HG03060 (cell line): Measurements from ENCODE around the gene ZBTB7C.

Source experiments
- ATAC-seq: cut with Tn5 transposase; IDR thresholded peaks from one replicate; pipeline ENCODE4 v1.9.1; 2021; ENCODE audit warnings: low read depth, moderate number of reproducible peaks; ENCODE audit not compliant: unreplicated experiment

ZBTB7C gene

DNA sequence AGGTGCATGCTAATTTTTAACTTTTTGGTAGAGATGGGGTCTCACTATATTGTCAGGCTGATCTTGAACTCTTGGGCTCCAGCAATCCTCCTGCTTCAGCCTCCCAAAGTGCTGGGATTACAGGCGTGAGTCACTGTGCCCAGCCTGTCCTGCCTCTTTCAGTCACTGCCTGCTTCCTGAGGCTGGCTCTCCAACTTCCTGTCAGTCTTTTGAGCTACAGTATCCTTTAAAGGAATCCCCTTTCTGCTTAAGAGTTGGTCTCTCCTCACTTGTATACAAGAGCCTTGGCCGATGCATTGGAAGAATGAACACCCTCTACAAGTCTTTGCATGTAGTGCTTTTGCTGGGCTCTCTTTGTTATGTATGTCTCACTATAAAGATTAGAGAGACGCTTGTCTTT is 390.3 kb downstream of the ZBTB7C start:
- no peak for ATAC-seq

DNA sequence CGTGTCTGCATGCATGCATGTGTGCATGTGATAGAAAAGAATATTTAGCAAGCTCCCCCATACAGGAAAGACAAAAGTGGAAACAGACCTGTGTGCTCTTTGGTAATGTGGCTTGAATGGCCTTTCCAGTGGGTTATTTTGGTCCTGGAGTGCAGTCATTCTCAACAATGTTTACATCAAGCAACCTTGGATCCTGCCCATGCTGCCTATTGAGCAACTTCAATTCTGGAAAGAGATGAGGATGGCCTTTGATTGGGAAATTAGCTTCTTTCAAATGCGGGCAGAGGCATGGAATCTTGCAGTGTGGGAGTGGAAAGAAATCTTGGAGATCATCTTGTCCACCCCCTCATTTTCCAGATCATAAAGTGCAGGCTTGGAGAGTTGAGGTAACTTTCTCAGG is 391.5 kb downstream of the ZBTB7C start:
- no peak for ATAC-seq

DNA sequence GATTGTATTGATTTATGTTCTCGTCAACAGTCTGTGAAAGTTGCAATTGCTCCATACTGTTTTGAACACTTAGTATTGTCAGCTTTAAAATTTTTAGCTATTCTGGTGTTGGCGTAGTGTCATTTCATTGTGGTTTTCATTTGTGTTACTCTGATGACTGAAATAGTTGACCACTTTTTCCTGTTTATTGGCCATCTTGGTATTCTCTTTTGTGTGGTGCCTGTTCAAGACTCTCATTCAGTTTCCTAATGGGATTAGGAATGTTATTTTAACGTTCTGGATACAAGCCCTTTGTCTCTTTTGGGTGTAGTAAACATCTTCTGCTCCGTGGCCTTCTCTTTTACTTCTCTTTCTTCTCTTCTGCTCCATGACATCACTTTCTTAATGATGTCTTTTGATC is 396.0 kb downstream of the ZBTB7C start:
- ATAC-seq = no peak

DNA sequence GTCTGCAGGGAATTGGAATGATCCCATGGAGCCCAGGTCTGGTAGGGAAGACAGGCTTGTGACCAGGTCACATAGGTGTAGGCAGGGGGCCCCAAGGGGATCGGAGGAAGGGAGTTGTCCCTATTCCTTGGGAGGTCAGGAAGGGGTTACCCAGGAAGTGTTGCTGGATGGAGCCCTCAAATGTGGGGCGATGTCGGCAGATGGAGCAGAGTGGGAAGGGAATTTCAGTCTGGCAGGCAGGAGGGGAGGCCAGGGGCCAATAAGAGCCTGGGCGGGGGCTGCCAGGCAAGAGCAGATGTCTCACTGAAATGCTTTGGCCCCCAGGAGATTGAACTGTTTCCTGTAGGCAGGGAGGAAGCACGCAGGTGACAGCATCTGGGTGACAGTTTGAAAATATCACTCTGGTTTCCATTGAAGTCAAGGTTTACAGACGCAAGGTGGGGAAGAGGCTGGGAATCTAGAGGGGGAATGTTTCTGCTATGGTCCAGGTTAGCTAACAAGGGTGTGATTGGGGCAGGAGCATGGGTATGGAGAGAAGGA is 397.2 kb downstream of the ZBTB7C start:
- ATAC-seq = no peak

DNA sequence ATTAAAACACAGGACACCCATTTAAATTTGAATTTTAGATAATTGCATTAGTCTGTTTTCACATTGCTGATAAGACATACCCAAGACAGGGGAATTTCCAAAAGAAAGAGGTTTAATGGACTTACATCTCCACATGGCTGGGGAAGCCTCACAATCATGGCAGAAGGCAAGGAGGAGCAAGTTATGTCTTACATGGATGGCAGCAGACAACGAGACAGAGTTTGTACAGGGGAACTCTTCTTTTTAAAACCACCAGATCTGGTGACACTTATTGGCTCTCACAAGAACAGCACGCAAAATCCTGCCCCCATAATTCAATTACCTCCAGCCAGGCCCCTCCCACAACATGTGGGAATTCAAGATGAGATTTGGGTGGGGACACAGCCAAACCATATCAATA is 398.9 kb downstream of the ZBTB7C start:
- no peak for ATAC-seq

DNA sequence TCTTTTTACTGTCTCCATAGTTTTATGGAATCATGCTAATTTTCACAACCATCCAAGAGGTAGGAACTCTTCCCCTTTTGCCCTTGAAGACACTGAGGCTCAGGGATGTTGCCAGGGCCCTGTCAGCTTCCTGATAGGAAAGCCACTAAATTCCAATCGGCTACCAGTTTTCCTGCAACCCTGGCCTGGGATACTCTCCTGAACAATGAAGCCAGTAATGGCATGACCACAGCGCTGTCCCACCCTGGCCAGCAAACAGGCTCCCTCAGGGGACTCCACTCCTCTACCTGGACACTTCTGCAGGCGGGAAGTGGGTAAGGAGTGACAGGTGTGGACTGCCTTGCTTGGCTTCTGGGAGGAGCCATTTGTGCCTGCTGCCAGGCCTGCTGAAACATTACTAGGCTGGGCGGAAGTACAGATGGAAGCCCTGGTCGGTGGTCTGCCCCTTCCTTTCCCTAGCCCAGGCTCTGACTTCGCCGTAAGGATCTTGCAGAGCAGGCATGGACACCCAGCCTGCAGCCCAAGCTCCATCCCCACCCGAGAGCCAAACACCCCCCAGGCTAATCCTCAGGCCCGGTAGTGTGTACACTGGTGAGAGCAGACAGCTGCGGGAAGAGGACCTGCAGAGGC is 400.0 kb downstream of the ZBTB7C start:
- ATAC-seq = no peak

DNA sequence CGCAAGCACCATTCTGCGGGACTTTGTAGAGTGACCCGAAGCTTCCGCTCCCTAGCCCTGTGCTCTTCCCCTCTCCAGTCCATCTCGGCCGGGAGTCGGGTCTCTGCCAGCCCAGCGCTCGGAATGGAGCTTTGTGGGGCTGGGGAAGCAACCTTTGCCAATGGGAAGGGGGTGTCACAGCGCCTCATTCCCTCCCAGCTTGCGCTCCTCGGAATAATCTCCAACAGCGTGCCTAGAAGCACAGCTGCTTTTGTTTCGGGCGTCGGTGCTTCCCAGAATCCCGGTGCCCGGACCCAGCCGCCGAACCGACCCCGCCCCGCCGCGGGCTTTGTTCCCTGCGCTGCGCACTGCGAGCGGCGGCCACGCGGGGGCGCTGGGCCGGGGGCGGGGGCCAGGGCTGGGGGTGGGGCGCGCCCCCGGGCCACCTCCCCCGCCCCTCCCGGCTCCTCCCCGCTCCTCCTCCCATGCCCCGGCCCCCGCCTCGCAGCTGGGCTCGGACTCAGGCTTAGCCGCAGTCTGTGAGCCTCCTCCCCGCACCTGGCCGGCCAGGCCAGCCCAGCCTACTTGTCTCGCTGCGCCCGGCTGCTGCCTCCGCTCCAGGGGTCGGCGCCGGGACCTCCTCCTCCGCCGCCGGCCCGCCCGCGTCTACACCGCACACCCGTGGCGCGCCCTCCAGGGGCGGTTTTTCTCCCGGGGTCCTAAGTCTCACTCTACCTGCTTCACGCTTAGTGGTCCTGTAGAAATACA is 401.1 kb downstream of the ZBTB7C start:
- no peak for ATAC-seq

DNA sequence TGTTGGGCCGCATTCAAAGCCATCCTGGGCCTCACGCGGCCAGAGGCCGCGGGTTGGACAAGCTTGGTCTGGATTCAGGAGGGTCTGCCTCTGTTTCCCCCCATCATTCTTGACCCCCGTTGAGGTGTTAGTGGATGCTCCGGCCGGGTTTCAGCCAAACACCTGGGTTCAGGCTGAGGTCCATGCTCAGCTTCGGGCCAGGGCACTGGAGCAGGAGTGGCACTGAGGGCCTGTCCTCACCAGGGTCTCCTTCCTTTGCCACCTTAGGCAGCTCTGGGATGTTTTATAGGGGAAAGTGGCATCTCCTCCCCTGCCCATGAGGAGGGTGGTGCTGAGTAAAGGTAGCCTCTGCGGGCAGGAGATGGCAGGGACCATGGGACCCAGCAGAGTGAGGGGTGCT is 401.8 kb downstream of the ZBTB7C start:
- no peak for ATAC-seq

DNA sequence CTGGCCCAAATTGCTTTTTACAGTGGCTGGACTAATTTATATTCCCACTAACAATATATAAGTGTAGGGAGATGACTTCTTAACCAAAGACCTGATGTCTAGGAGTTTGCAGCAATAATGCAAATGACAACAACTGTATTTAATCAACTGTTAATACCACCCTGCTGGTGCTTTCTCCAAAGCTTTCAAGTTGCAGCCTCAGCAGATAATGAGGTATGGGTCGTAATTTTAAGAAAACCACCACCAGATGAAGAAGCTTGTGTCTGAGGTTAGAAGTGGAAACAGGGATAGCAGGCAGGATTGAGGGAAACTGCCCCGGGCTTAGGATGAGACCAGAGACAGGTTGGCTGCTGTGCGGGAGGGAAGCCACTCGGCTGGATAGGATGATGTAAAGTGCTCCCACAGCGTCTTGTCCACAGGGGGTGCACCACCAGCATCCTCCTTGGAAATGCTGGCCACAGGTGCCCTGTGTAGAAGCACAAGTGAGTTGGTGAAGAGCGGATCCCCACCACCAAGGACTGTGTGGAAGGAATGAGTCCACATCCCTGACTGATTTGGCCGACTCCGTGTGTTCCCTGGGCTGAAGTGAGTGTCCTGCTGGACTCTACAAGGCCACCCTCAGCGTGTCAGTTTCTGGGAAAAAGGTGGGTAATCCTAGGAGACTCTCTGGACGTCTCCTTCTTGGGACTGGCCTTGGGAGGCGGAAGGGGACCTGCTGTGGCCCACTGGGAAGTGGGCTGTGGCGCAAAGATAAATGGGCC is 402.6 kb downstream of the ZBTB7C start:
- no peak for ATAC-seq

DNA sequence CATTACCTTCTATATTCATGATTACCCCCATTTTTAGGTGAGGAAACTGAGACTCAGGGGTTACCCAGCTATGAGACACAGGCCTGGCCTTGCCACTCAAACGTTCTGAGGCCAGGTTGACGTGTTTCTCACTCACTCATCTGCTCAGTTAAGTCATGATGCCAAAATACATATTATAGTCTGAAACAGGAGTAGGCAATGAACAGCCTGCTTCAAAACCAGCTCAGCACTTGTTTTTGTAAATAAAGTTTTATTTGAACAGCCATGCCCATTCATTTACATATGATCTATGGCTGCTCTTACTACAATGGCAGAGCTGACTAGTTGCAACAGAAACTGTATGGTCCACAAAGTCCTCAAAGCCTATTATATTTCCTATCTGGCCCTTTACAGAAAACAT is 404.6 kb downstream of the ZBTB7C start:
- ATAC-seq = no peak

DNA sequence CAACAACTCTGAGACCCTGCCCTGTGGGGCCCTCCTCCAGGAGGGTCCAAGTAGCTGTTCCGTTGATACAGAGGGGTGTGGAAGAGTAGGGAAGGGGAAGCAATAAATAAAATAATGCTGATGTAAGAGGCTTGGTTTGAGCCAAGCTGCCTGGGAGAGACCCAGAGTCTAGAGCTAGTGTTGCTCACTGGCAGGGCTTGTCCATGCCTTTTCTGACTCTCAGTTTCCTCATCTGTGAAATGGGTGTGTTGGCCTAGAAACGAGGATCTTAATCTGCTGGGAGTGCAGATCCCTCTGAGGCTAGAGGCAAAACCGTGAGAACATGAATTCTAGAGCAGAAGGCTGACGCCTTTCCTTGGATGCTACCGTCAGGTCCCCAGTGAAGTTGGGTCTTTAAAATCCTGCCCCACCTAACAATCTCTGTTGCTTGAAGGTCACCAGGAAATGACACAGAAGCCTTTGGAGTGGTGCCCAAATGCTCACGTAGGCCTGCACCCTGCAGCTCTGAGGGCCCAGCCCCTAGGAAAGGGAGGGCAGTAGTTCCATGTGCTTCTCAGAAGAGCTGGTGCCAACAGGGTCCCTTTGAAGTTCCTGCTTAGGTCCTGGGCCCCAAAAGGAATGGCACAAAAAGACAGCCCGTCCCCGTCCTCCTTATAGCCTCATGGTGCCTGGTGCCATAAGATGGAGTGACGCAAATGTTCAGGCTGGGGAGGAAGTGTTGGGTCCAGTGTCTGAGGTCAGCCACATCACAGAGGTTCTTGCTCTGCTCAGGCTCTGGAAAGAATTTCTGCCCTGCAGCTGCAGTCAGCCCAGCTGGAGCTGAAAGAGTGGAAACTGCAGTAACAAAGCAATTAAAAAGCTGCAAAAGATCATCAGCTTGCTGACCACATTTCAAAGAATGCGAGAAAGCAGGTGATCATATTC is 405.5 kb downstream of the ZBTB7C start:
- no peak for ATAC-seq

DNA sequence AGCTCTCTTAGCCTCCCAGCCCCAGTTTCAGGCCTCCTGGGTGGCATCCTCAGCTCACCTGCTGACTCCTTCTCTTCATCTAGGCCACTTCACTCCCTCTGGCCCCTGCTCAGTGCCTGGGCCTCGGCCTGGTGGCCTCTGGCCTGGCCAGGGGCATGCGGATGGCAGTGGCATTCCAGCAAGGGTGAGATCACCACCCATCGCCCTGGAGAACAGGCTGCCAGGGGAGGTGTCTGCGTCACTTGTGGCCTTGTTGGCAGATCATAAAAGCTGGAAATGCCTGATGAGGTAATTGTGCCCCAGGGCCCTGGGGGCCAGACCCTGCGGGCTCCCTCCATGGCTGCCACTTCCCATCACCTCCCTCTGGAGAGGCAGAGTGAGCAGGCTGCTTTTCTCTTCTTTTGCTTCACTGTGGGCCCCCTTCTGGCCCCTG is 406.2 kb downstream of the ZBTB7C start:
- no peak for ATAC-seq

DNA sequence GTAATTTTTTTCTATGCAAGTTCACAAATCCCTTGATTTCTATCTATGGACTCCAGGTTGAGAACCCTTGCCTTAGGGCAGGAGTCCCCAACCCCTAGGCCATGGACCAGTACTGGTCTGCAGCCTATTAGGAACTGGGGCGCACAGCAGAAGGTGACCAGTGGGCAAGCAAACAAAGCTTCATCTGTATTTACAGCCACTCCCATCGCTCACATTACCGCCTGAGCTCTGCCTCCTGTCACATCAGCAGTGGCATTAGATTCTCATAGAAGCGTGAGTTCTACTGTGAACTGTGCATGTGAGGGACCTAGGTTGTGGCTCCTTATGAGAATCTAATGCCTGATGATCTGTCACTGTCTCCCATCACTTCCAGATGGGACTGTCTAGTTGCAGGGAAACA is 408.5 kb downstream of the ZBTB7C start:
- no peak for ATAC-seq

DNA sequence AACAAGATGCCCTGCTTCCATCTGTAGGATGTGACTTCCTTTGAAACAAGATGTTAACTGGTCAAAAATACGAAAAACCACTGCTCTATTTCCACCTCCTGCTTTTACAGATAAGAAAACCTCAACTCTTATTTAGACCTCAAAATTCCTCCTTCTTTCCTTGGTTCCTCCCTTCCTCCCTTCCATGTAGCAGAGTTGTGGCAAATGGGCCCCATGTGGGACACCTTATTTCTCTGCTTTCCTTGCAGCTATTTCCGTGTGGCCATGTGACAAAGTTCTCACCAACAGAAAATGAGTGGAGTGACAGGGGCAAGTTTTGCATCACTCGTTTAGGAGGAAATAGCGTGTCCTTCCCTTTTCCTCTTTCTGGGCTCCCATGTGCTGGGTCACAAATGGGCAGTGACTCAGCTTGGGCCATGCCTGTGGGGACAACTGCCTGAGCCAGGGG is 409.4 kb downstream of the ZBTB7C start:
- ATAC-seq = no peak

DNA sequence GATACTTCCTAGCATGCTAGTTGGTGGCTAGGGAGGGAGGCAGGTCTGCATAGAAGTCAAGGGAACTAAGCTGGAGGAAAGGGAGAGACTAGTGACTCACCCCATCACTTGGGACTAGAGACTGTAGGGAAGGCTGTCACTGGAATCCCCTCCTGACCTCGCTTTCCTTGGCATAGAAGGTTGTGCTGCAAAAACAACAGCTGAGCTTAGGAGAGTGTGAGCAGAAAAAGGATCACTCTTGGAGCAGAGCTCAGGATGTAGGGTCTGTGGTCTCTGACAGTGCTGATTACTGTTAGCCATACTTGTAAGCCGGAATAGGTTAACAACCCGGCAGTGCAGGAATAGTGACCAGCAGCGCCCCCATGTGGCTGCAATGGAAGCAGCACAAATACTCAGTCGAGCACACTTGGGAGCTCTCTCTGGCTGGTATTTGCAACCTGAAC is 411.8 kb downstream of the ZBTB7C start:
- ATAC-seq = no peak

DNA sequence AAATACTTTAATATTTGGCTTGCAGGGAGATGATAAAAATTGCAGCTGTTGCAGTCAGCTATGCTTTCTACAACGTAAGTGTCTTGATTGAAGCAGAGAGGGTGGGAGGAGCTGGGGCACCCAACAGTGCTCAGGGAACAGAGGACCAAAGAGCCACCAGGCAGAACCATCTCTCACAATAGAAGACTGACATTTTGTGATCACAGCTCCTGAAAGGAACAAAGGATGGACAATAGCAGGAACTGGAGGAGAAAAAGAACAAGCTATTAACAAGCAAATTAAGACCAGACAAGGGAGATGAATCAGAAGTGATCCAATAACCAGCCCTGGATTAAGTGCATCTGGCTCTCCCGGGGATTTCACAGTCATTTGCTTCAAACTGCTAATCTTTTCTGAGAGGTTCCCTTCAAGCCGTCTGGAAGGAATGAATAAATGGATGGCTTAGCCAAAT is 413.1 kb downstream of the ZBTB7C start:
- ATAC-seq = no peak

DNA sequence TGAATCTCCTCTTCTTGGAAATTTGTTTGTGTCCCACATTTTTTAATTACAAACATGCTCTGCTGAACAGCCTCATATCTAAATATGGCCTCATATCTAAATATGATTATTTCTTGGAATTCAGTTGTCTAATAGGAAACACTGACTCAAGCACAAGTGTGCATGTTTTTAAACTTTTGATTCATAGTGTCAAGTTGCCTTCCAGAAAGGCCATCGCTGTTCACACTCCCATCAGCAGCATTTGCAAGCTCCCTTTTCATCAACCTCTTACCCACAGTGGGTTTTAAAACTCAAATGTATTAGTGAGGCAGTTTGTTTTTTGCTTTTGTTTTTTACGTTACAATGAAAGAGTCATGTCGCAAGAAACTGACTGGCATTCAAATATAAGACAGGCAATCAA is 413.5 kb downstream of the ZBTB7C start:
- ATAC-seq = no peak

DNA sequence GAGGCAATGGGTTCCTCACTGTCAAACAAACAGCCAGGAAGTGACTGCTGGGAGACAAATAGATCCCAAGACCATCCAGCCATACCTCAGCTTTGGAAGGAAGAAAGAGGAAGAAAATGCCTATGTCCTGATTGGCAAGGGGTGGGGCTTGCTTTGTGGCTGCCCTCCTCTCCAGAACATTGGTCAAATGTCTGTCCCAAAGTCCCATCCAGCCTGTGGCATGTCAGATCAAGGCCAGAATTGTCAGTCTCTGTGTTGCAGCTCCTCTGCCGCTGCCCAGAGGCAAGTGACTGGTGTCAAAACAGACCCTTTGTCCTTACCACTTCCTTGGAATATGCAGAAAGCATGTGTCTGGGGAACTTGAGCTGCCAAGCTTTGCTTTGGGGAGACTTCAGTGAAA is 415.8 kb downstream of the ZBTB7C start:
- ATAC-seq = no peak

DNA sequence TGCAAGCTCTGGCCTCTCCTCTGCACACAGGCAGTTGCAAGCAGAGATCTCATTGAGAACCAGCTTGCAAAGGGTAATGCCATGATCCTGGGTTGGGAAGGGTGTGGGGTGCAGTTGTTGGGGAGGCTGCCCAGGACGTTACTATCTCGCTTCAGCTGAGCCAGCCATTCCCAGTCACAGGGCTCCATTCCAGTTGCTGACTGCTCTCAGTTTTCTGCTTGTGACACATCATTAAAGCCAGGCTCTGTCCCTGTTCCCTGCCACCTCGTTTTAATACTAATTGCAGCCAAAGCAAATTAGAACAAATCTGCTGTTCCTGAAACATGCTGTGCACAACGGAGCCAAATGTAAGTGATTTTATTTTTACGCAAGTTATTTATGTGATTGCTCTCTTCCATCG is 416.2 kb downstream of the ZBTB7C start:
- ATAC-seq = no peak

DNA sequence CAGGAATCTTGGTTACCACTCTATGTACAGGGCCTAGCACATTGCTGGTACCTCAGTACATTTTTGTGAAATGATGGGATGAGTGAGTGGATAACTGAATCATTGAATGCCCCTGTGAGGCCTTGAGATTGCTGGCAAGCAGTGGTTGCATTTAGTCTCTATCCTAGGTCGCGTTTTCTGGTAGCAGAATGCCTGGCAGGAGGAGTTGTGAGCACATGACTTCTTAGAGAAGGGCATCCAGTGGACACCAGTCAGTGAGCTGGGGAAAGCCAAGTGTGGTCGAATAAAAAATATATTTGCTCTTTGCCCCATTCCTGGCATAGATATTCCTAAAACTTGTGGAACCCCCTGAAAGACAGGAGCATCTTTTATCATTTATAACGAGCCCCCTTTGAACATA is 416.9 kb downstream of the ZBTB7C start:
- ATAC-seq = no peak
